GM12878 (cell line): Measurements from ENCODE around the gene NUAK1. TPM values are rescaled to one million over a fixed set of nuclear protein-coding genes. Genes with fewer than 3 reads are reported as not detected.

Experiments
- ATAC-seq: fragments of 200-7000 bp; cut with Tn5 transposase; 3 replicates; pipeline ENCODE4 v1.9.1; 2020; ENCODE audit warnings: mild to moderate bottlenecking, moderate library complexity
- BruUV-seq: library from RNA; stranded (reverse); fragments of 400-500 nt; replicated peaks from 2 replicates; lab custom pipeline; 2021; lab: Mats Ljungman, UMichigan
- CTCF ChIA-PET: fragments of 300-600 bp; sonication (Branson Sonifier 250); formaldehyde crosslinking; extraction: SDS; loops from one replicate; lab custom pipeline; 2021; ENCODE audit warnings: inconsistent platforms; lab: Yijun Ruan, JAX
- POLR2A ChIA-PET: fragments of 350-600 bp; formaldehyde crosslinking; extraction: SDS; loops from one replicate; lab custom pipeline; 2021; ENCODE audit warnings: inconsistent platforms; lab: Charles Lee
- RAD21 ChIA-PET: fragments of 300-600 bp; sonication (Branson Sonifier 250); formaldehyde crosslinking; loops from one replicate; lab custom pipeline; 2023; ENCODE audit warnings: antibody characterized with exemption; ENCODE audit not compliant: unreplicated experiment; lab: Charles Lee
- SMC1A ChIA-PET: fragments of 300-600 bp; sonication (Branson Sonifier 250); formaldehyde crosslinking; loops from one replicate; lab custom pipeline; 2023; ENCODE audit not compliant: unreplicated experiment, uncharacterized antibody; lab: Charles Lee
- DNase-seq: peaks from one replicate; pipeline ENCODE4 v3.0.0-alpha.2; 2011; ENCODE audit warnings: low read depth, low spot score
- FAIRE-seq: peaks from 3 replicates; lab custom pipeline; 2011; peaks lifted over from hg19 to GRCh38; lab: Jason Lieb, UNC
- H2AFZ ChIP-seq: 2 replicates; pipeline ENCODE4 v1.6.0; 2011; ENCODE audit warnings: low read depth, low read length, control low read depth; ENCODE audit not compliant: control insufficient read depth
- H3K27ac ChIP-seq: 2 replicates; pipeline ENCODE4 v1.5.1; 2011; ENCODE audit warnings: control low read depth; ENCODE audit not compliant: control insufficient read depth, insufficient read depth
- H3K27me3 ChIP-seq, 2 experiments: replicated peaks in 1 of 2; 2 replicates each; pipeline versions ENCODE4 v1.6.0 to v1.6.1; 2011; ENCODE audit warnings: low read length in 1 of 2; ENCODE audit not compliant: control insufficient read depth in 2 of 2, insufficient read depth in 2 of 2
- H3K36me3 ChIP-seq, 2 experiments: 2 replicates each; pipeline ENCODE4 v1.5.1; 2011; ENCODE audit warnings: low read length in 1 of 2; ENCODE audit not compliant: control insufficient read depth in 2 of 2, insufficient read depth in 2 of 2
- H3K4me1 ChIP-seq: 2 replicates; pipeline ENCODE4 v1.6.1; 2011; ENCODE audit warnings: mild to moderate bottlenecking, low read length, moderate library complexity, mixed read lengths; ENCODE audit not compliant: control insufficient read depth, insufficient read depth
- H3K4me2 ChIP-seq: 2 replicates; pipeline ENCODE4 v1.6.0; 2011; ENCODE audit warnings: control low read depth; ENCODE audit not compliant: control insufficient read depth, insufficient read depth
- H3K4me3 ChIP-seq: fragments of 200-600 bp; sonication (generic); 2 replicates; pipeline ENCODE4 v1.5.1; 2016
- H3K79me2 ChIP-seq: 2 replicates; pipeline ENCODE4 v1.6.0; 2011; ENCODE audit warnings: low read length; ENCODE audit not compliant: control insufficient read depth, insufficient read depth
- H3K9ac ChIP-seq: 2 replicates; pipeline ENCODE4 v1.8.0; 2011; ENCODE audit warnings: low read length, control low read depth, mixed read lengths; ENCODE audit not compliant: control insufficient read depth, insufficient read depth
- H3K9me3 ChIP-seq: replicated peaks from 3 replicates; pipeline ENCODE4 v1.5.1; 2011; ENCODE audit warnings: mild to moderate bottlenecking, low read length; ENCODE audit not compliant: control insufficient read depth, insufficient read depth
- H4K20me1 ChIP-seq: 2 replicates; pipeline ENCODE4 v1.6.0; 2011; ENCODE audit not compliant: control insufficient read depth, insufficient read depth
- ASH2L ChIP-seq: fragments of 300-600, 200-600 bp; sonication (generic); IDR thresholded peaks from 2 replicates; pipeline ENCODE4 v1.6.1; 2017; ENCODE audit warnings: low read depth, mild to moderate bottlenecking, borderline replicate concordance
- BMI1 ChIP-seq: fragments of 450-650 bp; IDR thresholded peaks from 2 replicates; pipeline ENCODE4 v1.6.1; 2016; ENCODE audit warnings: mild to moderate bottlenecking, moderate library complexity, borderline replicate concordance
- CHD1 ChIP-seq: IDR thresholded peaks from 2 replicates; pipeline ENCODE4 v1.6.1; 2012; ENCODE audit warnings: low read depth, low read length, improper control_type of control experiment
- CHD2 ChIP-seq: IDR thresholded peaks from 2 replicates; pipeline ENCODE4 v1.6.1; 2011; ENCODE audit warnings: low read depth, low read length, improper control_type of control experiment, borderline replicate concordance
- CHD4 ChIP-seq: fragments of 200-600 bp; sonication (generic); IDR thresholded peaks from 2 replicates; pipeline ENCODE4 v1.6.1; 2016; ENCODE audit warnings: mild to moderate bottlenecking
- CREB1 ChIP-seq: IDR thresholded peaks from 2 replicates; pipeline ENCODE4 v1.6.1; 2012; ENCODE audit warnings: low read depth, mild to moderate bottlenecking, inconsistent platforms
- CREM ChIP-seq: IDR thresholded peaks from 2 replicates; pipeline ENCODE4 v1.6.1; 2014; ENCODE audit warnings: antibody characterized with exemption, low read depth
- EGR1 ChIP-seq, 2 experiments: IDR thresholded peaks; 1 replicate in 1 of 2; 2 replicates in 1 of 2; pipeline ENCODE4 v1.6.1; 2011 to 2012; ENCODE audit warnings: low read depth in 2 of 2, low read length in 2 of 2, borderline replicate concordance in 1 of 2, mild to moderate bottlenecking in 1 of 2, moderate library complexity in 1 of 2
- KLF5 ChIP-seq: fragments of 450-650 bp; IDR thresholded peaks from 2 replicates; pipeline ENCODE4 v1.6.1; 2014; ENCODE audit warnings: mild to moderate bottlenecking; ENCODE audit not compliant: partially characterized antibody
- MTA2 ChIP-seq: fragments of 450-650 bp; IDR thresholded peaks from 2 replicates; pipeline ENCODE4 v1.6.1; 2016; ENCODE audit warnings: low read depth, mild to moderate bottlenecking, moderate library complexity
- MTA3 ChIP-seq: IDR thresholded peaks from 2 replicates; pipeline ENCODE4 v1.6.1; 2012; ENCODE audit warnings: low read length, inconsistent platforms, borderline replicate concordance
- SIN3A ChIP-seq: IDR thresholded peaks from 2 replicates; pipeline ENCODE4 v1.6.1; 2012; ENCODE audit warnings: low read depth, low read length, improper control_type of control experiment
- SMC3 ChIP-seq: IDR thresholded peaks from 2 replicates; pipeline ENCODE4 v1.6.1; 2011; ENCODE audit warnings: low read length, improper control_type of control experiment, borderline replicate concordance
- SPI1 ChIP-seq: IDR thresholded peaks from 2 replicates; pipeline ENCODE4 v1.6.1; 2011; ENCODE audit warnings: low read depth, mild to moderate bottlenecking, low read length, moderate library complexity, borderline replicate concordance; ENCODE audit not compliant: insufficient read depth
- SRF ChIP-seq, 2 experiments: IDR thresholded peaks; 2 replicates each; pipeline ENCODE4 v1.6.1; 2011; ENCODE audit warnings: low read depth in 2 of 2, low read length in 2 of 2, mild to moderate bottlenecking in 1 of 2, moderate library complexity in 1 of 2
- STAT3 ChIP-seq: IDR thresholded peaks from 2 replicates; pipeline ENCODE4 v1.6.1; 2011; ENCODE audit warnings: low read depth, low read length, improper control_type of control experiment
- ZNF207 ChIP-seq: fragments of 450-650 bp; IDR thresholded peaks from 2 replicates; pipeline ENCODE4 v1.6.1; 2014; ENCODE audit warnings: antibody characterized with exemption, mild to moderate bottlenecking, borderline replicate concordance
- WGBS: methylation state at CpG from one replicate; pipeline ENCODE4 v1.1.6; 2016; ENCODE audit warnings: low lambda C conversion rate; ENCODE audit not compliant: insufficient replicate concordance, insufficient coverage; ENCODE audit errors: missing lambda C conversion rate; 5-methylcytosine and 5-hydroxymethylcytosine counted together
- in situ Hi-C: fragments of 300-500 bp; cut with MboI; formaldehyde crosslinking; loops from 9 replicates; pipeline ENCODE4 v1.14.3; 2018; ENCODE audit warnings: mixed read lengths
- intact Hi-C: fragments of 100-400 bp; cut with micrococcal nuclease; formaldehyde crosslinking; loops from one replicate; pipeline ENCODE4 v1.14.2; 2022; ENCODE audit not compliant: unreplicated experiment
- polyA plus RNA-seq, 11 experiments: library from polyadenylated mRNA; depleted of rRNA in 4 of 11; unstranded in 6 of 11; stranded (reverse) in 5 of 11; fragments of >200 nt; fragmentation: Nextera tagmentation in 4 of 11; fragmentation: Illumina TruSeq in 1 of 11; extraction: Ambion mirVana in 4 of 11; extraction: Trizol in 1 of 11; gene quantifications; 1 replicate in 1 of 11; 2 replicates in 10 of 11; pipeline versions ENCODE4 v1.2.1 to v1.2.3, GENCODE V29; 2011 to 2016; ENCODE audit warnings: inconsistent platforms in 2 of 11, missing spikeins in 2 of 11, low read depth in 1 of 11
- total RNA-seq, 4 experiments: library from RNA; depleted of rRNA in 3 of 4; stranded (reverse); fragments of >200 nt in 3 of 4; fragmentation: Illumina TruSeq in 1 of 4; extraction: Trizol in 1 of 4; gene quantifications; 2 replicates each; pipeline versions ENCODE4 v1.2.1 to v1.2.3, GENCODE V29; 2013 to 2021
- TF ChIP-seq, protein P1 (sequence below): fragments of 450-650 bp; formaldehyde crosslinking; IDR thresholded peaks from 2 replicates; pipeline ENCODE4 v1.5.0; 2022; ENCODE audit warnings: mild to moderate bottlenecking, missing genetic modification characterization
- TF ChIP-seq, protein P2 (sequence below): fragments of 450-650 bp; IDR thresholded peaks from 2 replicates; pipeline ENCODE4 v1.6.1; 2014; ENCODE audit warnings: mild to moderate bottlenecking
- TF ChIP-seq, protein P3 (sequence below): fragments of 450-650 bp; IDR thresholded peaks from 2 replicates; pipeline ENCODE4 v1.6.1; 2017; ENCODE audit warnings: antibody characterized with exemption, mild to moderate bottlenecking, moderate library complexity

The NUAK1 gene
- total and polyA plus RNA-seq, 10 of the 15 experiments (the other 5 are each of a cell fraction or from before 2014, with no cell fraction given), result 0.03 to 0.42 (median 0.08) TPM; not detected in 2

DNA sequence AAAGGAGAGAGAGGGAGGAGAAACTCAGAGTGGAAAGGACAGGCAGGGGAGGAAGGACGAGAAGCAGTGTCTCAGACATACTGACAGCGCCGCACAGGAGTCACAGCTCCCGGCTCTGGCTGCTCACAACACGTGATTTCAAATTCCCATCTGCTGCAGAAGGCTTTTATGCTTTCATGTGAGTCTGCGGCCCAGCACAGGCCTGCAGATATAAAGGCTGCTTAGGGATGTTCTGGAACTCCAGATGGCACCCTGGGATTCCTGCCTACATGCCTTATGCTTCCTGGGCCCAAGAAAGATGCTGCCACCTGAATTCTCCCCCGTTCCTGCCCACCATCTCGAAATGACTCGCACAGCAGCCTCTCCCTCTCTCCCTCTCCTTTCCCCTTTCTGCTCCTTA, 89.6 kb downstream of the NUAK1 start:
- ChIA-PET CTCF (interaction anchor here (0.7 kb wide), 1 partner anchor 495 kb away, joined by 3 read pairs; no protein-coding TSS in a partner anchor), RAD21 (no interaction called here), SMC1A (no interaction called here), POLR2A (no interaction called here)
- BruUV-seq, result no TSS peak
- FAIRE-seq (no peak), ATAC-seq (no peak), DNase-seq (no peak)
- Histone ChIP-seq H3K9ac (no peak overlapping the region), H3K79me2 (no peaks in the 10 kb centered on the region), H3K27me3 (no peaks in the 10 kb centered on the region; a peak in 1 of 4 replicates), H3K27ac (no peak overlapping the region), H3K4me2 (no peak overlapping the region), H4K20me1 (no peaks in the 10 kb centered on the region), H3K4me1 (no peaks in the 10 kb centered on the region), H2AFZ (no peak overlapping the region), H3K9me3 (no peaks in the 10 kb centered on the region), H3K36me3 (no peaks in the 10 kb centered on the region), H3K4me3 (no peak overlapping the region)
- intact Hi-C loops (no loop called here), in situ Hi-C loops (no loop called here)
- 29% methylated on average over 9 of the region's 9 CpGs for WGBS
- TF ChIP-seq, protein P1, sequence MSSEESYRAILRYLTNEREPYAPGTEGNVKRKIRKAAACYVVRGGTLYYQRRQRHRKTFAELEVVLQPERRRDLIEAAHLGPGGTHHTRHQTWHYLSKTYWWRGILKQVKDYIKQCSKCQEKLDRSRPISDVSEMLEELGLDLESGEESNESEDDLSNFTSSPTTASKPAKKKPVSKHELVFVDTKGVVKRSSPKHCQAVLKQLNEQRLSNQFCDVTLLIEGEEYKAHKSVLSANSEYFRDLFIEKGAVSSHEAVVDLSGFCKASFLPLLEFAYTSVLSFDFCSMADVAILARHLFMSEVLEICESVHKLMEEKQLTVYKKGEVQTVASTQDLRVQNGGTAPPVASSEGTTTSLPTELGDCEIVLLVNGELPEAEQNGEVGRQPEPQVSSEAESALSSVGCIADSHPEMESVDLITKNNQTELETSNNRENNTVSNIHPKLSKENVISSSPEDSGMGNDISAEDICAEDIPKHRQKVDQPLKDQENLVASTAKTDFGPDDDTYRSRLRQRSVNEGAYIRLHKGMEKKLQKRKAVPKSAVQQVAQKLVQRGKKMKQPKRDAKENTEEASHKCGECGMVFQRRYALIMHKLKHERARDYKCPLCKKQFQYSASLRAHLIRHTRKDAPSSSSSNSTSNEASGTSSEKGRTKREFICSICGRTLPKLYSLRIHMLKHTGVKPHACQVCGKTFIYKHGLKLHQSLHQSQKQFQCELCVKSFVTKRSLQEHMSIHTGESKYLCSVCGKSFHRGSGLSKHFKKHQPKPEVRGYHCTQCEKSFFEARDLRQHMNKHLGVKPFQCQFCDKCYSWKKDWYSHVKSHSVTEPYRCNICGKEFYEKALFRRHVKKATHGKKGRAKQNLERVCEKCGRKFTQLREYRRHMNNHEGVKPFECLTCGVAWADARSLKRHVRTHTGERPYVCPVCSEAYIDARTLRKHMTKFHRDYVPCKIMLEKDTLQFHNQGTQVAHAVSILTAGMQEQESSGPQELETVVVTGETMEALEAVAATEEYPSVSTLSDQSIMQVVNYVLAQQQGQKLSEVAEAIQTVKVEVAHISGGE (CRISPR knock-in tag), result no peak
- no peak for TF ChIP-seq BMI1
- TF ChIP-seq ZNF207, result no peak
- no peak for TF ChIP-seq SMC3
- TF ChIP-seq CREB1, result no peak
- no peak for TF ChIP-seq SIN3A
- TF ChIP-seq STAT3, result no peak
- TF ChIP-seq EGR1 (IDR thresholded peaks at IDR 0.05; ENCODE audit: borderline replicate concordance in 1 of 2, low read depth in 2 of 2, low read length in 2 of 2), result no peak
- TF ChIP-seq ASH2L, result no peak
- TF ChIP-seq, protein P2, sequence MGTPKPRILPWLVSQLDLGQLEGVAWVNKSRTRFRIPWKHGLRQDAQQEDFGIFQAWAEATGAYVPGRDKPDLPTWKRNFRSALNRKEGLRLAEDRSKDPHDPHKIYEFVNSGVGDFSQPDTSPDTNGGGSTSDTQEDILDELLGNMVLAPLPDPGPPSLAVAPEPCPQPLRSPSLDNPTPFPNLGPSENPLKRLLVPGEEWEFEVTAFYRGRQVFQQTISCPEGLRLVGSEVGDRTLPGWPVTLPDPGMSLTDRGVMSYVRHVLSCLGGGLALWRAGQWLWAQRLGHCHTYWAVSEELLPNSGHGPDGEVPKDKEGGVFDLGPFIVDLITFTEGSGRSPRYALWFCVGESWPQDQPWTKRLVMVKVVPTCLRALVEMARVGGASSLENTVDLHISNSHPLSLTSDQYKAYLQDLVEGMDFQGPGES, result no peak
- TF ChIP-seq MTA3, result no peak
- TF ChIP-seq CHD1, result no peak
- TF ChIP-seq KLF5, result no peak
- TF ChIP-seq CHD2, result no peak
- no peak for TF ChIP-seq MTA2
- TF ChIP-seq SRF (IDR thresholded peaks at IDR 0.05; ENCODE audit: low read depth in 2 of 2, low read length in 2 of 2), result no peak
- TF ChIP-seq, protein P3, sequence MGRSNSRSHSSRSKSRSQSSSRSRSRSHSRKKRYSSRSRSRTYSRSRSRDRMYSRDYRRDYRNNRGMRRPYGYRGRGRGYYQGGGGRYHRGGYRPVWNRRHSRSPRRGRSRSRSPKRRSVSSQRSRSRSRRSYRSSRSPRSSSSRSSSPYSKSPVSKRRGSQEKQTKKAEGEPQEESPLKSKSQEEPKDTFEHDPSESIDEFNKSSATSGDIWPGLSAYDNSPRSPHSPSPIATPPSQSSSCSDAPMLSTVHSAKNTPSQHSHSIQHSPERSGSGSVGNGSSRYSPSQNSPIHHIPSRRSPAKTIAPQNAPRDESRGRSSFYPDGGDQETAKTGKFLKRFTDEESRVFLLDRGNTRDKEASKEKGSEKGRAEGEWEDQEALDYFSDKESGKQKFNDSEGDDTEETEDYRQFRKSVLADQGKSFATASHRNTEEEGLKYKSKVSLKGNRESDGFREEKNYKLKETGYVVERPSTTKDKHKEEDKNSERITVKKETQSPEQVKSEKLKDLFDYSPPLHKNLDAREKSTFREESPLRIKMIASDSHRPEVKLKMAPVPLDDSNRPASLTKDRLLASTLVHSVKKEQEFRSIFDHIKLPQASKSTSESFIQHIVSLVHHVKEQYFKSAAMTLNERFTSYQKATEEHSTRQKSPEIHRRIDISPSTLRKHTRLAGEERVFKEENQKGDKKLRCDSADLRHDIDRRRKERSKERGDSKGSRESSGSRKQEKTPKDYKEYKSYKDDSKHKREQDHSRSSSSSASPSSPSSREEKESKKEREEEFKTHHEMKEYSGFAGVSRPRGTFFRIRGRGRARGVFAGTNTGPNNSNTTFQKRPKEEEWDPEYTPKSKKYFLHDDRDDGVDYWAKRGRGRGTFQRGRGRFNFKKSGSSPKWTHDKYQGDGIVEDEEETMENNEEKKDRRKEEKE, result no peak
- no peak for TF ChIP-seq CHD4
- no peak for TF ChIP-seq CREM
- TF ChIP-seq SPI1, result no peak
